ENCODE measurements around the gene SESN1. TPM values are rescaled to one million over a fixed set of nuclear protein-coding genes. Genes with fewer than 3 reads are reported as not detected.

SESN1 gene
- total RNA-seq, 1 experiment from 2014 or later: 17.5 TPM

- H3K4me3 Mint-ChIP-seq: no peak overlapping the region
- no peaks in the 10 kb centered on the region for H3K27me3 Mint-ChIP-seq (ENCODE audit: low read depth)
- peaks cover 2% of the 10 kb centered on the region in 2 experiments; a peak in 1 of 4 replicates for H3K4me1 Mint-ChIP-seq
- Histone ChIP-seq H3K23ac (ENCODE audit: insufficient read length, low read depth, low read length) (no peak overlapping the region), H3K4me1 (ENCODE audit: insufficient read depth, low read length) (no peaks in the 10 kb centered on the region), H3K9me3 (ENCODE audit: control insufficient read depth, low read depth, low read length) (no peaks in the 10 kb centered on the region), H2BK12ac (ENCODE audit: insufficient read length, low read depth, low read length) (no peak overlapping the region), H3K23me2 (ENCODE audit: insufficient read length, low read depth, low read length, poor library complexity, severe bottlenecking) (no peaks in the 10 kb centered on the region), H3T11ph (ENCODE audit: low read length) (no peak overlapping the region), H3K18ac (ENCODE audit: insufficient read length, low read depth, low read length) (no peak overlapping the region), H3K9ac (ENCODE audit: extremely low read depth, insufficient read length, low read length) (no peak overlapping the region), H3K79me1 (ENCODE audit: insufficient read depth, low read depth, low read length, poor library complexity, severe bottlenecking) (no peaks in the 10 kb centered on the region), H2BK15ac (ENCODE audit: low read depth, low read length) (no peak overlapping the region), H3K27me3 (ENCODE audit: insufficient read depth, low read length) (no peaks in the 10 kb centered on the region), H3K4me2 (ENCODE audit: insufficient read depth, insufficient read length, low read length) (no peak overlapping the region), H3K27ac (ENCODE audit: insufficient read length, low read depth, low read length) (no peak overlapping the region), H2BK20ac (ENCODE audit: low read depth, low read length, poor library complexity, severe bottlenecking) (no peak overlapping the region), H2AFZ (ENCODE audit: low read length) (no peak overlapping the region), H4K91ac (ENCODE audit: insufficient read length, low read depth, low read length) (no peak overlapping the region), H3K79me2 (ENCODE audit: insufficient read depth, low read length) (no peaks in the 10 kb centered on the region), H2BK120ac (ENCODE audit: low read depth, low read length, poor library complexity, severe bottlenecking) (no peak overlapping the region), H3K4ac (ENCODE audit: low read depth, low read length) (no peak overlapping the region), H2AK5ac (ENCODE audit: insufficient read length, low read length) (no peak overlapping the region), H4K20me1 (ENCODE audit: control insufficient read depth, insufficient read depth, insufficient read length) (no peaks in the 10 kb centered on the region), H4K8ac (replicated peaks; ENCODE audit: insufficient read length, low read depth, low read length) (no peak overlapping the region), H4K5ac (ENCODE audit: insufficient read length, low read depth, low read length) (no peak overlapping the region), H3K14ac (ENCODE audit: insufficient read depth, low read length) (no peak overlapping the region), H3K56ac (ENCODE audit: insufficient read length, low read depth, low read length) (no peak overlapping the region), H2BK5ac (ENCODE audit: insufficient read length, low read length) (no peak overlapping the region)
- DNase-seq: no peak
- no peak overlapping the region for H3K27ac Mint-ChIP-seq
- TF ChIP-seq CTCF (conservative IDR thresholded peaks at IDR 0.05): no peak
- H3K9me3 Mint-ChIP-seq: no peaks in the 10 kb centered on the region
- no peaks in the 10 kb centered on the region for H3K36me3 Mint-ChIP-seq (ENCODE audit: insufficient read depth in 1 of 3, low read depth in 3 of 3)
Observed at GRCh38 chr6:109027964-109028363, 66.7 kb downstream of the SESN1 start.

All from H9 (cell line).